AML-193 (cell line): ENCODE results near the gene FRMD7.
"Not testable (repeated sequence)": the region's sequence is repeated elsewhere in the genome, so short reads cannot be mapped to it uniquely, and the experiment has no call there.

Experiments
- DNase-seq, 2 experiments: peaks; one replicate each; lab custom pipeline; 2025; lab: John Stamatoyannopoulos, UW

The FRMD7 gene

DNA sequence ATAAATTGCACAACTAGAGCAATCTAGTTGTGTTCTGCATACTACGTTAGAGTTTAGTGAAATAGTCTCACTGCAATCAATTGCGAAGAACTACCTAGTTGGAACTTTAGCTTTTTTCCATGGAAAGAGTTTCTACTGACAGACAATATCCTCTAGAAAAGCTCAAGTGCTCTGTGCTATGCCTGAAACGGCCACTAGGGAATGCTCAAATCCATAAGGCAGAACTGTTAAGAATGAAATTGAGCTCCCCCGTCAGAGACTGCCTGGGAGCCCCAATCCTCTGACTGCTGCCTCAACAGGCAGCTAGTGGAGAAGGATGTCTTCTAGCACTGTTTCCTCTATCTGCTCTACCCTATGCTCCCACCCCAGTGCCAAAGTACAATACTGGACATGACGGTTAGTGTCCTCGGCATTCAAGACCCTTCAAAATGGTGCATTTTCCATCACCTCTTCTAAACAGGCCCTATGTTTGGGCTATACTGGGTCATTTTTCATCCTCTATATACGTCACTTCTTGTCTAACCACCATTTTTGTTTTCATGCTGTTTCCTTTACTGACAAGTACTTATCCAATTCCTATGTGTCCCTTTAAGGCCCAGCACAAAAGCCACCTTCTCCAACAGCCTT is 35.3 kb downstream of the FRMD7 start:
- peak; percentile 51 to 60 for DNase-seq

- DNase-seq = no peak
These were observed 37.2 kb downstream of the FRMD7 start for GRCh38 chrX:132090403-132091159.

DNA sequence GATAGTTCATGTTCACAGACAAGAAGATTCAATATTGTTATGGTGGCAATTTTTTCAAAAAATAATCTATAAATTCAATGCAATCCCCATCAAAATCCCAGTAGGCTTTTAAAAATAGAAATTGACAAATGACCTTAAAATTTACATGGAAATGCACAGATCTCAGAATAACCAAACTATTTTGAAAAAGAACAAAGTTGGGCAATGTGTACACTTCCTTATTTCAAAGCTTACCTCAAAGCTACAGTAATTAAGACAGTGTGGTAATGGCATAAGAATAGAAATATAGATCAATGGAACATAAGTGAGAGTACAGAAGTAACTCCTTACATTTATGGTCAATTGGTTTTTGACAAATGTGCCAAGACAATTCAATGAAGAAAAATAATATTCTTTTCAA is 39.0 kb downstream of the FRMD7 start:
- peak; percentile 32 to 45 for DNase-seq

GRCh38 chrX:132086672-132087071 is 41.1 kb downstream of the FRMD7 start:
- DNase-seq = no peak

DNA sequence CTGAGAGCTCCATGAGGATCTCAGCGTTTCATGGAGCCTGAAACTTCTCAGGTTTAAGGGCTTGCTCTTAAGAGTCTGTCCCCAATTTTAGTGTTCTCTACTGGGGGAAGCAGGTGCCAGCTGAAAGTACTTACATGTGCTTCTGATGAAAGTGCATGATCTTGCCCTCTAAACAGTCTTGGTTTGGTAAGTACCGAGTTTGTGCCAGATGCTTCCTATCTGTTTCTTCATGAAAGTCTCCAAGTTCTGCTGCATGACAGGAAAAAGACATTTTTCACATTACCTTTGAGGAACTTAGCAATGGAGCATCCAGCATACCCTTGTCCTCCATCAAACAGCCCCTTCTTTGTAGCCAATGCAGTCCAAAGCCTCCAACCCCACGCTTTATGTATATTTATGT is 42.0 kb downstream of the FRMD7 start:
- no peak for DNase-seq

DNA sequence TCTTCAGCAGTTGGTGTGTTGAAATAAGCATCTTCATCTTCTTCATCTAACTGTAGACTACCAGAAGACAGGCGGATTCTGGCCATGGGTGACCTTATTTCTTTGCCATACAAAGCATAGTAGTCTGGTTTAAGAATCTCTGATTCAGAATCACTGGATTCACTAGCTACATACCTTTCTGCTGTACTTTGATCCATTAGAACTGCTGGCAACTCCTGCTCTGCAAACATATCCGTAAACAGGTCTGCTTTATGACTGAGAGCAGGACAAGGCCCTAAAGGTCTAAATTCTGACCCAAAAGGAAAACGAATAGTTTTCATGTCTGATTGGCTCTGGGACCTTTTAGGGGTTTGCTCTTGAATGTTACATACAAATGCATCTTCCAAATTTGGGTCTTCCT is 49.9 kb downstream of the FRMD7 start:
- no peak for DNase-seq

GRCh38 chrX:132077414-132077813 is 50.4 kb downstream of the FRMD7 start:
- no peak for DNase-seq

DNA sequence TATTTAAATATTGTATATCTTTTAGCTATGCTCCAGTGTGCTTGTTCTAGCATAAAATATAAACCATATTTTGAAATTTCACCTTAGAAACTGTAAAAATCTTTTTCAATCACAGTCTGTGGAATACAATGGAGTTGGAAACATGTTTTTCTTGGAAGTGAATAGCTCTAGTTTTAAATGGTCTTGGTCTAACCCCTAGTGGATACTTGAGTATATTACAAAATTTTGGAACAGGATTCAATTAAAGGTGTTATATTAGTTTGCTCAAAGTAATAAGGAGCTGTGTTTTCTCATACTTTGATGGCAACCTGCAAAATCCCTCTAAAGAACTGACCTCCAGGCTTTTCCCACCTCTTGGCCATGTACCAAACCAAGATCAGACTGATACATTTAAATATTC is 56.6 kb downstream of the FRMD7 start:
- peak; percentile 12 to 14 for DNase-seq

DNA sequence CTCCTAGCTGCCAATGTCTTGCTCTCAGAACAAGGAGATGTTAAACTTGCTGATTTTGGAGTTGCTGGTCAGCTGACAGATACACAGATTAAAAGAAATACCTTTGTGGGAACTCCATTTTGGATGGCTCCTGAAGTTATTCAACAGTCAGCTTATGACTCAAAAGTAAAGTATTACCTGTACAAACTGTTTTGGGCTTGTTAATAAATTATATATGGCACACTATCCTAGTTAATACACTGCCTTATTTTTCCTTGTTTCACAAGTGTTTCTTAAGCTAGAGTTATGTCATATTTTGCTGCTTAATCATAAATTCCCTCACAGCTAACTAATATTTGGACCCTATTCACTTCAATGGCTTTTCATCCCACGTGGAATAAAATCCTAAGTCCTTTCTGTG is 59.4 kb downstream of the FRMD7 start:
- no peak for DNase-seq

GRCh38 chrX:132063862-132064261 is 64.0 kb downstream of the FRMD7 start:
- DNase-seq = no peak

GRCh38 chrX:132063334-132063733 is 64.5 kb downstream of the FRMD7 start:
- no peak for DNase-seq

GRCh38 chrX:132059973-132060540 is 67.8 kb downstream of the FRMD7 start:
- no peak for DNase-seq

GRCh38 chrX:132058975-132059374 is 68.8 kb downstream of the FRMD7 start:
- no peak for DNase-seq

- DNase-seq = no peak
These were observed 69.8 kb downstream of the FRMD7 start for GRCh38 chrX:132058050-132058449.

GRCh38 chrX:132051778-132052177 is 76.0 kb downstream of the FRMD7 start:
- not testable (repeated sequence) for DNase-seq

DNA sequence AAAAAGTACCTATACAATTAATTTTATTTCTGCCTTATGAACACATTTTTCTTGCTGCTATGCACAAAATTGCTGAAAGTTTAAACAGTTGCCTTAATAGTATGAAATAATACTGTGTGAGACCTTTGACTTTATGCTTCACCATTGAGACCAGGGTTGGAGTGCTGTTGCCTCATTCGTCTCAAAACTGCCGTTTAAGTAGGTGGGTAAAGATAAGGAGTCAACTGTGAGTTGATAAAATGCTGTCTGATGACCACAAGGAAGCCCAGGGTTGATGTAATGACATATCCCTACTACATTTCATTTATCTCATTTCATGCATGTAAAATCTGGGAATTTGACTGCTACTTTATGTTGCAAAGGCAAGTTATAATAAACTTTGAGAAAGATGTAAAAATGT is 81.3 kb downstream of the FRMD7 start:
- no peak for DNase-seq

GRCh38 chrX:132045456-132045855 is 82.4 kb downstream of the FRMD7 start:
- no peak for DNase-seq

DNA sequence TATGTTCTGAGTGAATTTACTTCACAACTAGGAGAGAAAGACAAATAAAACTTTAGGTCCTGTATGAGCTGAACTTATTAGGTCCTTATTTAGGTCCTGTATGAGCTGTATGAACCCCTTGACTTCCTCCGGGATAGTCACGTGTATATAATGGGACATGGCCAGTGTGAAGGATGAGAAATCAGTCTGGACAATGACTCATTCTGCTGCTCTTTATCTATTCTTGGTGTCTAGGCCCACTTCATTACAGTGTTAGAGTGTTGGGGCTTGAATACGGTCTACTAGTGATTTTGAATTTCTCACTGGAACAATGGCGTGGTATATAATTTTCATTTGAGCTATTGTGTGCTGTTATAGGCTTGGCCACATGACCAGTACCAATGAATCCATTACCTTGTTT is 82.9 kb downstream of the FRMD7 start:
- DNase-seq = no peak

DNA sequence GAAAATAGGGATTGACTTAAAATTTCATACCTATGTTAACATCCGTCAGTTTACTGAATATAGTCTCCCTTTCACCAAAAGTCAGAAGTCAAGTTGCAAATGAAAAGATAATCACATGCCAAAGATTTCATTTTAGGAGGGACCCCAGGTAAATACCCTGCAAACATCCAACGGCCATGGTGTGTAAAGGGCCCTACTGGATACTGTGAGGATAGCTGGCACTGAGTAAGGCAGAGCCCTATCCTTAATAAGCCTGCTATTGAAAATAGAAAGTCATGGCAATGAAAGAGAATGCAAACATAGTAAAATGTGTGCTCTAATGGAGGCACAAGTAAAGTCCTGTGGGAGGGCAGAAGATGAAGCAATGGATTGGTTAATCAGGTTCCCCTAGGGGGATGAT is 83.8 kb downstream of the FRMD7 start:
- DNase-seq = no peak

DNA sequence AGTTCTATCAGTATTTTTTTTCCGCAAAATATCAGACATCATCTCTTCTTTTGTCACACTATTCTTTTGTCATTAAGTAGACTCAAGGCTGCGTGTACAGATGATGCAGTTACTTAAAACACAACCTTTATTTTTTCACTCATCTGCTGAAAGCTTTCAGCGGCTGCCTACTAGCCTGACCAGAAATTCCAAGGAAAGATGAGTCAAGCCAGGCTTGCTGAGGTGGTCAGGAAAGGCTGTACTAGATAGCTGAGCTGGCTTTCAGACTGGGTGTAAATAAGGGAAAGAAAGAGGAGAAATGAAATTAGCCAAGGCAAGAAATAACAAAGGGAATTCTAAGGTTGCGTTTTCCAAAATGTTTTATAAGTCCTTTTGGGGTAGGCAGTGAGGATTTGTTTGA is 86.8 kb downstream of the FRMD7 start:
- DNase-seq = no peak

DNA sequence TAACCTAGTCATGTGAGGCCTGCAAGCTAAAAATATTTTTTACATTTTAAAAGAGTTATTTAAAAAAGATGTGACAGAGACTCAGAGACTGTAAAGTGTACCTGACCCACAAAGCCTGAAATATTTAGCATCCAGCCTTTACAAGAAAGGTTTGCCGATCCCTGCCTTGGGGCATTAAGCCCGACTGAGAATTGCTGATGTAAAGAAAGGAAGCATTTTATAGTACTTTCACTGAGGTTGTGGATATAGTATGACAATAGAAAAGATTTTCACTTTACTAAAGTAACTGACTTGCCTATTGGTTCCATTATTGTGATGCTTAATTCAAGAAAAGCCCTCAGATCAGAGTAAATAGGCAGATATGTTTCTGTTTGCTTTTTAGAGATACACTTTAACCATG is 87.8 kb downstream of the FRMD7 start:
- no peak for DNase-seq

- DNase-seq = no peak
These were observed 90.3 kb downstream of the FRMD7 start for GRCh38 chrX:132037479-132037993.

- DNase-seq = no peak
These were observed 93.2 kb downstream of the FRMD7 start for GRCh38 chrX:132034648-132035047.
